ENCODE measurements around the gene CTAGE9.
"Not testable (repeated sequence)": the region's sequence is repeated elsewhere in the genome, so short reads cannot be mapped to it uniquely, and the experiment has no call there.

The CTAGE9 gene

GRCh38 chr6:131724114-131724513, 13.3 kb upstream of the CTAGE9 start:
- H2AFZ ChIP-seq (ENCODE audit: low read depth, low read length) = no peak overlapping the region
- H3K79me2 ChIP-seq (ENCODE audit: insufficient read depth, low read length) = no peaks in the 10 kb centered on the region
- H3K9ac ChIP-seq (ENCODE audit: low read depth, low read length) = no peak overlapping the region
- no peaks in the 10 kb centered on the region for H4K20me1 ChIP-seq (ENCODE audit: insufficient read depth, low read length)
- H3K27me3 ChIP-seq (ENCODE audit: insufficient read depth, low read length, poor library complexity) = peaks cover 14% of the 10 kb centered on the region
- H3K4me1 ChIP-seq (ENCODE audit: insufficient read depth, low read length) = no peaks in the 10 kb centered on the region
- H3K4me2 ChIP-seq (ENCODE audit: insufficient read depth, low read length) = no peak overlapping the region
- no peak for TF ChIP-seq EZH2 (IDR thresholded peaks at IDR 0.05; ENCODE audit: borderline replicate concordance, low read depth, low read length, severe bottlenecking)
- TF ChIP-seq, protein P1, sequence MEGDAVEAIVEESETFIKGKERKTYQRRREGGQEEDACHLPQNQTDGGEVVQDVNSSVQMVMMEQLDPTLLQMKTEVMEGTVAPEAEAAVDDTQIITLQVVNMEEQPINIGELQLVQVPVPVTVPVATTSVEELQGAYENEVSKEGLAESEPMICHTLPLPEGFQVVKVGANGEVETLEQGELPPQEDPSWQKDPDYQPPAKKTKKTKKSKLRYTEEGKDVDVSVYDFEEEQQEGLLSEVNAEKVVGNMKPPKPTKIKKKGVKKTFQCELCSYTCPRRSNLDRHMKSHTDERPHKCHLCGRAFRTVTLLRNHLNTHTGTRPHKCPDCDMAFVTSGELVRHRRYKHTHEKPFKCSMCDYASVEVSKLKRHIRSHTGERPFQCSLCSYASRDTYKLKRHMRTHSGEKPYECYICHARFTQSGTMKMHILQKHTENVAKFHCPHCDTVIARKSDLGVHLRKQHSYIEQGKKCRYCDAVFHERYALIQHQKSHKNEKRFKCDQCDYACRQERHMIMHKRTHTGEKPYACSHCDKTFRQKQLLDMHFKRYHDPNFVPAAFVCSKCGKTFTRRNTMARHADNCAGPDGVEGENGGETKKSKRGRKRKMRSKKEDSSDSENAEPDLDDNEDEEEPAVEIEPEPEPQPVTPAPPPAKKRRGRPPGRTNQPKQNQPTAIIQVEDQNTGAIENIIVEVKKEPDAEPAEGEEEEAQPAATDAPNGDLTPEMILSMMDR (IDR thresholded peaks at IDR 0.05; ENCODE audit: borderline replicate concordance, extremely low read depth, low read length, poor library complexity, severe bottlenecking) = no peak
- ATAC-seq (ENCODE audit: insufficient read depth, low read depth) = no peak
- H3K4me3 ChIP-seq (ENCODE audit: low read depth in 1 of 2, low read length in 2 of 2) = no peak overlapping the region
- H3K9me3 ChIP-seq (ENCODE audit: insufficient read depth, low read length, severe bottlenecking) = no peaks in the 10 kb centered on the region
- H3K27ac ChIP-seq (ENCODE audit: low read length) = no peak overlapping the region
- no peaks in the 10 kb centered on the region for H3K36me3 ChIP-seq (ENCODE audit: insufficient read depth, low read length)
- no peak for DNase-seq

GRCh38 chr6:131721161-131721560, 10.3 kb upstream of the CTAGE9 start:
- Histone ChIP-seq H3K27ac (ENCODE audit: low read length) (no peak overlapping the region), H3K9ac (ENCODE audit: low read depth, low read length) (no peak overlapping the region), H3K4me2 (ENCODE audit: insufficient read depth, low read length) (no peak overlapping the region), H3K9me3 (ENCODE audit: insufficient read depth, low read length, severe bottlenecking) (no peaks in the 10 kb centered on the region), H3K27me3 (ENCODE audit: insufficient read depth, low read length, poor library complexity) (peaks cover 10% of the 10 kb centered on the region), H3K4me3 (ENCODE audit: low read depth in 1 of 2, low read length in 2 of 2) (no peak overlapping the region), H2AFZ (ENCODE audit: low read depth, low read length) (no peak overlapping the region), H3K4me1 (ENCODE audit: insufficient read depth, low read length) (no peaks in the 10 kb centered on the region), H4K20me1 (ENCODE audit: insufficient read depth, low read length) (no peaks in the 10 kb centered on the region), H3K36me3 (ENCODE audit: insufficient read depth, low read length) (no peaks in the 10 kb centered on the region), H3K79me2 (ENCODE audit: insufficient read depth, low read length) (no peaks in the 10 kb centered on the region)
- DNase-seq (no peak), ATAC-seq (ENCODE audit: insufficient read depth, low read depth) (no peak)
- TF ChIP-seq, protein P1 (IDR thresholded peaks at IDR 0.05; ENCODE audit: borderline replicate concordance, extremely low read depth, low read length, poor library complexity, severe bottlenecking) = no peak
- TF ChIP-seq EZH2 (IDR thresholded peaks at IDR 0.05; ENCODE audit: borderline replicate concordance, low read depth, low read length, severe bottlenecking) = no peak

DNA sequence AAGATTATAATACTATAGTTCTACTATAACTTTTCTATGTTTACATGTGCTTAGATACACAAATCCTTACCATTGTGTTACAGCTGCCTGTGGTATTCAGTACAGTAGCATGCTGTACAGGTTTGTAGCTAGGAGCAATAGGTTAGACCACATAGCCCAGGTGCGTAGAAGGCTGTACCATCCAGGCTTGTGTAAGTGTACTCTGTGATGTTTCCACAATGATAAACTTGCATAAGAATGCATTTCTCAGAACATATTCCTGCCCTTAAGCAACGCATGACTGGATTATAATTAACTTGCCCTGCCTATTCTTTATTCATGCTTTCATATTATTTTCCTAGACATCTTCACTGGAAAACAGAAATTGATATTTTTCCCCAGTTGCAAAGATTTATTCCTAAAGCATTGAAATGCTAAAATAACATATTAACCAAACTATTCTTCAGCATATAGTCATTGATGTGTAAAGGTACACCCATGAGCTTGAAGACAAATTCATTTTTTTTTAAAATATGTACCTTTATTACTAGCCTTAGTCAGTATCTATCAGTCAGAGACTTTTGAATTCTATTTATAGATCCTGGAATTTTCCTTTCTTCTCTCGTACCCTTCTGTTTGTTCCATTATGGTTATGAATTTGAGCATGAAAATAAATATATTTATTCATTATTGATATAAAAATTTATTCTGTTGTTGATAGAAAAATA, 7.2 kb upstream of the CTAGE9 start:
- TF ChIP-seq EZH2 (IDR thresholded peaks at IDR 0.05; ENCODE audit: borderline replicate concordance, low read depth, low read length, severe bottlenecking) = no peak
- TF ChIP-seq, protein P1 (IDR thresholded peaks at IDR 0.05; ENCODE audit: borderline replicate concordance, extremely low read depth, low read length, poor library complexity, severe bottlenecking) = no peak
- H3K36me3 ChIP-seq (ENCODE audit: insufficient read depth, low read length) = no peaks in the 10 kb centered on the region
- peaks cover 2% of the 10 kb centered on the region for H3K27me3 ChIP-seq (ENCODE audit: insufficient read depth, low read length, poor library complexity)
- H3K9me3 ChIP-seq (ENCODE audit: insufficient read depth, low read length, severe bottlenecking) = no peaks in the 10 kb centered on the region
- no peaks in the 10 kb centered on the region for H3K79me2 ChIP-seq (ENCODE audit: insufficient read depth, low read length)
- H3K9ac ChIP-seq (ENCODE audit: low read depth, low read length) = no peak overlapping the region
- ATAC-seq (ENCODE audit: insufficient read depth, low read depth) (no peak), DNase-seq (no peak)
- H3K4me2 ChIP-seq (ENCODE audit: insufficient read depth, low read length) = no peak overlapping the region
- no peaks in the 10 kb centered on the region for H4K20me1 ChIP-seq (ENCODE audit: insufficient read depth, low read length)
- H3K4me3 ChIP-seq (ENCODE audit: low read depth in 1 of 2, low read length in 2 of 2) = no peak overlapping the region
- no peak overlapping the region for H2AFZ ChIP-seq (ENCODE audit: low read depth, low read length)
- H3K27ac ChIP-seq (ENCODE audit: low read length) = no peak overlapping the region
- no peaks in the 10 kb centered on the region for H3K4me1 ChIP-seq (ENCODE audit: insufficient read depth, low read length)

GRCh38 chr6:131715567-131715966, 4.8 kb upstream of the CTAGE9 start:
- not testable (repeated sequence) for ATAC-seq (ENCODE audit: insufficient read depth, low read depth); DNase-seq; H3K4me2 ChIP-seq (ENCODE audit: insufficient read depth, low read length)

GRCh38 chr6:131703905-131704304, 6.9 kb downstream of the CTAGE9 start:
- not testable (repeated sequence) for DNase-seq; H2AFZ ChIP-seq (ENCODE audit: low read depth, low read length); H3K9me3 ChIP-seq (ENCODE audit: insufficient read depth, low read length, severe bottlenecking); H3K4me1 ChIP-seq (ENCODE audit: insufficient read depth, low read length); H3K27ac ChIP-seq (ENCODE audit: low read length); ATAC-seq (ENCODE audit: insufficient read depth, low read depth); H4K20me1 ChIP-seq (ENCODE audit: insufficient read depth, low read length); H3K27me3 ChIP-seq (ENCODE audit: insufficient read depth, low read length, poor library complexity); H3K9ac ChIP-seq (ENCODE audit: low read depth, low read length); H3K79me2 ChIP-seq (ENCODE audit: insufficient read depth, low read length); H3K4me2 ChIP-seq (ENCODE audit: insufficient read depth, low read length); H3K36me3 ChIP-seq (ENCODE audit: insufficient read depth, low read length); H3K4me3 ChIP-seq (ENCODE audit: low read depth in 1 of 2, low read length in 2 of 2)

More at GRCh38 chr6:131715567-131715966, 4.8 kb upstream of the CTAGE9 start:
- H3K79me2 ChIP-seq (ENCODE audit: insufficient read depth, low read length); H4K20me1 ChIP-seq (ENCODE audit: insufficient read depth, low read length); H2AFZ ChIP-seq (ENCODE audit: low read depth, low read length); H3K9ac ChIP-seq (ENCODE audit: low read depth, low read length); H3K36me3 ChIP-seq (ENCODE audit: insufficient read depth, low read length); H3K9me3 ChIP-seq (ENCODE audit: insufficient read depth, low read length, severe bottlenecking); H3K4me3 ChIP-seq (ENCODE audit: low read depth in 1 of 2, low read length in 2 of 2); H3K27ac ChIP-seq (ENCODE audit: low read length); H3K27me3 ChIP-seq (ENCODE audit: insufficient read depth, low read length, poor library complexity); H3K4me1 ChIP-seq (ENCODE audit: insufficient read depth, low read length): not testable (repeated sequence)

DNA sequence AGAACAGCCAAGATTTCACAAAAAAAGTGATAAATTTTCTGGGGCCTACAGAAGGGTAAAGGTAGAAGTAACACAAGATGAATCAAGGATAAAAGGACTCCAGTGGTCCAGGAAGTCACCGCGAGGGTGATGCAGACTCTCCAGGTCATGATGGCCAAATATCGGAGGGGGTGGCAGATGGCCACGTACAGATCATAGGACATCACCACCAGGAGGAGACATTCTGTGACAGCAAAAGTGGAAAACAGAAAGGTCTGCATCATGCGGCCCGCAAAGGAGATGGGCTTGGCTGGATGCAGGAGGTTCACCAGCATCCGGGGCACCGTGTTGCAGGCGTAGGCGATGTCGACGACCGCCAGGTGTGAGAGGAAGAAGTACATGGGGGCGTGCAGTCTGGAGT, 10.0 kb downstream of the CTAGE9 start:
- not testable (repeated sequence) for H3K4me2 ChIP-seq (ENCODE audit: insufficient read depth, low read length); DNase-seq; H3K79me2 ChIP-seq (ENCODE audit: insufficient read depth, low read length); H2AFZ ChIP-seq (ENCODE audit: low read depth, low read length); H3K36me3 ChIP-seq (ENCODE audit: insufficient read depth, low read length); H3K9ac ChIP-seq (ENCODE audit: low read depth, low read length); H3K4me1 ChIP-seq (ENCODE audit: insufficient read depth, low read length); H3K4me3 ChIP-seq (ENCODE audit: low read depth in 1 of 2, low read length in 2 of 2); H3K27ac ChIP-seq (ENCODE audit: low read length); H3K9me3 ChIP-seq (ENCODE audit: insufficient read depth, low read length, severe bottlenecking); ATAC-seq (ENCODE audit: insufficient read depth, low read depth); H4K20me1 ChIP-seq (ENCODE audit: insufficient read depth, low read length); H3K27me3 ChIP-seq (ENCODE audit: insufficient read depth, low read length, poor library complexity)
